Measurements from ENCODE around the gene ZFYVE28. TPM values are rescaled to one million over a fixed set of nuclear protein-coding genes. Genes with fewer than 3 reads are reported as not detected.

Gene ZFYVE28
- total RNA-seq, 1 donor from 2014 or later = 11.3 TPM

DNA sequence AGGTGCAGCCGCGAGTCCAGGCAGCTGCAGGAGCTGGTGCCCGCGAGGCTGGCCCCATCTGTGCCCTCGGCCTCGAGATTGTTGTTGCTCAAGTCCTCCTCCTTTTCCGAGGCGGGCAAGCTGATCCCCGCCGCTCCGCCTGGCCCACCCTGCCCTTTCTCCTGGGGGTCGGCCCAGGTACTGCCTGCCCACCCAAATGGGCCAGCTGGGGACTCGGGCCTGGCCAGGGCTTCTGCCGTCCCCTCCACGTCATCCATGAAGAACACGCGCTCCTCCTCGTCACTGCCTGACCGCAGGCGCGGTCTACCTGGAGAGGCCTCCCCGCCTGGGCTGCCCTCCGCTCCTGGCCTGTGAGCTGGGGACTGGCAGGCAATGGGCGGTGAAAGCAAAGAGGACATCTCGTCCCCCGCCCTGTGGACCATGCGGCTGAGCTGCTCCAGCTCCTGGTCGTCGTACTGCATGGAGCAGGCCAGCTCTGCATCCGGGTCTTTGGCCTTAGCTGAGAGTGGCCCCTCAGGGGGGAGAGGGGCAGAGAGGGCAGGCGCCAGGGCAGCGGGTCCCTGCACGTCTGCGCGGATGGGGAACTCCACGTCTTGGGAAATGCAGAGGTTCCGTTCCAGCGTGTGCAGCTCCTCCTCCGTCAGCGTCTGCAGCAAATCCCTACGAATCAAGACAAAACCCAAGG lies 113.4 kb downstream of the ZFYVE28 start:
- no peak for TF ChIP-seq POLR2A (IDR thresholded peaks at IDR 0.05)
- TF ChIP-seq, protein P1, sequence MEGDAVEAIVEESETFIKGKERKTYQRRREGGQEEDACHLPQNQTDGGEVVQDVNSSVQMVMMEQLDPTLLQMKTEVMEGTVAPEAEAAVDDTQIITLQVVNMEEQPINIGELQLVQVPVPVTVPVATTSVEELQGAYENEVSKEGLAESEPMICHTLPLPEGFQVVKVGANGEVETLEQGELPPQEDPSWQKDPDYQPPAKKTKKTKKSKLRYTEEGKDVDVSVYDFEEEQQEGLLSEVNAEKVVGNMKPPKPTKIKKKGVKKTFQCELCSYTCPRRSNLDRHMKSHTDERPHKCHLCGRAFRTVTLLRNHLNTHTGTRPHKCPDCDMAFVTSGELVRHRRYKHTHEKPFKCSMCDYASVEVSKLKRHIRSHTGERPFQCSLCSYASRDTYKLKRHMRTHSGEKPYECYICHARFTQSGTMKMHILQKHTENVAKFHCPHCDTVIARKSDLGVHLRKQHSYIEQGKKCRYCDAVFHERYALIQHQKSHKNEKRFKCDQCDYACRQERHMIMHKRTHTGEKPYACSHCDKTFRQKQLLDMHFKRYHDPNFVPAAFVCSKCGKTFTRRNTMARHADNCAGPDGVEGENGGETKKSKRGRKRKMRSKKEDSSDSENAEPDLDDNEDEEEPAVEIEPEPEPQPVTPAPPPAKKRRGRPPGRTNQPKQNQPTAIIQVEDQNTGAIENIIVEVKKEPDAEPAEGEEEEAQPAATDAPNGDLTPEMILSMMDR (IDR thresholded peaks at IDR 0.05) = no peak
- TF ChIP-seq POLR2AphosphoS5 (IDR thresholded peaks at IDR 0.05; ENCODE audit: insufficient read depth in 1 of 2, low read depth in 1 of 2) = no peak
- Histone ChIP-seq H3K27me3 (no peaks in the 10 kb centered on the region), H3K4me1 (no peaks in the 10 kb centered on the region), H3K9me3 (no peaks in the 10 kb centered on the region), H3K4me3 (no peak overlapping the region), H3K27ac (no peak overlapping the region), H3K36me3 (no peaks in the 10 kb centered on the region)
- intact Hi-C loops (cut with DNase I) = no loop called here
- DNase-seq (ENCODE audit: extremely low spot score in 2 of 2) = peak in 1 of 2 donors; percentile 93

- H3K4me1 ChIP-seq = no peaks in the 10 kb centered on the region
- H3K27ac ChIP-seq = no peak overlapping the region
- H3K4me3 ChIP-seq = no peak overlapping the region
- no peaks in the 10 kb centered on the region for H3K9me3 ChIP-seq
- intact Hi-C loops (cut with DNase I) = no loop called here
- no peaks in the 10 kb centered on the region for H3K36me3 ChIP-seq
- peak; percentile 74 to 90 for DNase-seq (ENCODE audit: extremely low spot score in 2 of 2)
- TF ChIP-seq POLR2A (IDR thresholded peaks at IDR 0.05) (no peak), POLR2AphosphoS5 (IDR thresholded peaks at IDR 0.05; ENCODE audit: insufficient read depth in 1 of 2, low read depth in 1 of 2) (no peak)
- TF ChIP-seq, protein P1 (IDR thresholded peaks at IDR 0.05) = no peak
- no peaks in the 10 kb centered on the region for H3K27me3 ChIP-seq
These were observed 114.0 kb downstream of the ZFYVE28 start for GRCh38 chr4:2304321-2304876.

DNA sequence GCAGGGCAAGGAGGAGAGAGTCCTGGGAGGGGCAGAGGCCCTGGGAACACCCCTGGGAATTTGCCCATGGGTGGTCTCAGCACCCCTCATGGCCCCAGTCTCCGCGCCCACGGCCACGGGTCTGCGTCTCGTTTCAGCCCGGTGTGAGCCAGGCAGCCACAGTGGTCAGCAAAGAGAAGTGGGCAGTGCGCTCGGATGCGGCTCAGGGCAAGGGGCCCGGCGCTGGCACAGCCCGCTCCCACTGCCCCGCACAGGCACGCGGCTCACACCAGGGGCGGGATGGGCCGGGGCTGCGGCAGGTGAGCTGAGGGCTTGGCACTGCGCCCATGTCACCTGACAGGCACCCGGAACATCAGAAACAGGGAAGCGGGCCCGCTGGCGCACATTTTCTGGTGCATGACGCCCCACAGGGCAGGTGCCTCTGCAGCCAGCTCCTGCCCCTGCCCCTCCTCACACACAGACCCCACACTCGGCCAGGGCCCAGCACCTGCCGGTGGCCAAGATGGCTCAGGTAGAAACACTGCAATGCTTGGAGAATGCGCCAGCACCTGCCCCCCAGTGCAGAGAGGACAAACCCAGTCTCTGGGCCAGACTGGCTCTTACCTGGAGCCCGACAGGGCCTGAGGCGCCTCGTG lies 114.6 kb downstream of the ZFYVE28 start:
- Histone ChIP-seq H3K4me3 (no peak overlapping the region), H3K4me1 (no peaks in the 10 kb centered on the region), H3K9me3 (no peaks in the 10 kb centered on the region), H3K27me3 (no peaks in the 10 kb centered on the region), H3K36me3 (no peaks in the 10 kb centered on the region), H3K27ac (no peak overlapping the region)
- TF ChIP-seq POLR2AphosphoS5 (IDR thresholded peaks at IDR 0.05; ENCODE audit: insufficient read depth in 1 of 2, low read depth in 1 of 2) = no peak
- TF ChIP-seq, protein P1 (IDR thresholded peaks at IDR 0.05) = no peak
- no peak for TF ChIP-seq POLR2A (IDR thresholded peaks at IDR 0.05)
- DNase-seq (ENCODE audit: extremely low spot score in 2 of 2) = peak in 1 of 2 donors; percentile 82
- intact Hi-C loops (cut with DNase I) = no loop called here

GRCh38 chr4:2303121-2303685 lies 115.2 kb downstream of the ZFYVE28 start:
- Histone ChIP-seq H3K9me3 (no peaks in the 10 kb centered on the region), H3K36me3 (no peaks in the 10 kb centered on the region), H3K27ac (no peak overlapping the region), H3K4me1 (no peaks in the 10 kb centered on the region), H3K4me3 (no peak overlapping the region), H3K27me3 (no peaks in the 10 kb centered on the region)
- intact Hi-C loops (cut with DNase I) = no loop called here
- DNase-seq (ENCODE audit: extremely low spot score in 2 of 2) = no peak
- TF ChIP-seq, protein P1 (IDR thresholded peaks at IDR 0.05) = no peak

Measured in vagina (tissue), 2 donors.